A549 (cell line): ENCODE results near the gene PRSS50. TPM values are rescaled to one million over a fixed set of nuclear protein-coding genes. Genes with fewer than 3 reads are reported as not detected.

Experiments
- ATAC-seq, 2 experiments: fragments of 200-7000 bp in 1 of 2; fragments of >200 bp in 1 of 2; cut with Nextera tagmentation in 1 of 2; cut with Tn5 transposase in 1 of 2; 3 replicates each; pipeline versions ENCODE4 v1.8.0 to v1.9.1; 2018 to 2020; ENCODE audit warnings: mild to moderate bottlenecking in 1 of 2, moderate library complexity in 1 of 2
- CTCF ChIA-PET: fragments of 300-600 bp; sonication (Branson Sonifier 250); formaldehyde crosslinking; extraction: SDS; loops from one replicate; lab custom pipeline; 2021; ENCODE audit warnings: antibody characterized with exemption, inconsistent platforms; lab: Yijun Ruan, JAX
- POLR2A ChIA-PET: fragments of 350-600 bp; formaldehyde crosslinking; extraction: SDS; loops from one replicate; lab custom pipeline; 2021; ENCODE audit warnings: antibody characterized with exemption, inconsistent platforms; lab: Yijun Ruan, JAX
- DNase-seq, 2 experiments: peaks; one replicate each; pipeline versions ENCODE4 v3.0.0 to v3.0.0-alpha.2; 2011 to 2016; ENCODE audit warnings: low read depth in 1 of 2, low spot score in 1 of 2
- FAIRE-seq: peaks from 2 replicates; lab custom pipeline; 2011; peaks lifted over from hg19 to GRCh38; lab: Jason Lieb, UNC
- H3K27ac ChIP-seq, 2 experiments: fragments of >200 bp; sonication (Bioruptor Twin); formaldehyde crosslinking; 3 replicates each; pipeline ENCODE4 v1.5.1; 2016 to 2017
- H3K4me1 ChIP-seq: fragments of >200 bp; sonication (Bioruptor Twin); formaldehyde crosslinking; 3 replicates; pipeline ENCODE4 v1.6.1; 2016
- H3K4me2 ChIP-seq: fragments of >200 bp; sonication (Bioruptor Twin); formaldehyde crosslinking; 3 replicates; pipeline ENCODE4 v1.6.1; 2016
- H3K4me3 ChIP-seq: fragments of >200 bp; sonication (Bioruptor Twin); formaldehyde crosslinking; 3 replicates; pipeline ENCODE4 v1.5.1; 2016
- H3K9me3 ChIP-seq: fragments of >200 bp; sonication (Bioruptor Twin); formaldehyde crosslinking; 3 replicates; pipeline ENCODE4 v1.6.1; 2016
- BCL3 ChIP-seq: fragments of >200 bp; sonication (Bioruptor Twin); formaldehyde crosslinking; IDR thresholded peaks from 3 replicates; pipeline ENCODE4 v1.6.1; 2016
- BHLHE40 ChIP-seq: IDR thresholded peaks from 2 replicates; pipeline ENCODE4 v1.6.1; 2012; ENCODE audit warnings: low read depth, low read length, inconsistent platforms
- CHD2 ChIP-seq: fragments of 150-350 bp; IDR thresholded peaks from 2 replicates; pipeline ENCODE4 v1.6.1; 2014; ENCODE audit warnings: low read length; ENCODE audit not compliant: partially characterized antibody
- CHD4 ChIP-seq: fragments of 200-600 bp; sonication (generic); IDR thresholded peaks from 2 replicates; pipeline ENCODE4 v1.6.1; 2016; ENCODE audit warnings: antibody characterized with exemption, mild to moderate bottlenecking, borderline replicate concordance
- CTCF ChIP-seq: fragments of >200 bp; sonication (Bioruptor Twin); formaldehyde crosslinking; IDR thresholded peaks from 3 replicates; pipeline ENCODE4 v1.5.1; 2016
- E2F6 ChIP-seq: IDR thresholded peaks from 2 replicates; pipeline ENCODE4 v1.6.1; 2012; ENCODE audit warnings: low read depth, borderline replicate concordance
- EHMT2 ChIP-seq: fragments of 200-600 bp; sonication (generic); IDR thresholded peaks from 2 replicates; pipeline ENCODE4 v1.6.1; 2016; ENCODE audit warnings: antibody characterized with exemption, low read depth, mild to moderate bottlenecking, moderate library complexity
- ESRRA ChIP-seq: fragments of 150-350 bp; IDR thresholded peaks from 2 replicates; pipeline ENCODE4 v1.6.1; 2014; ENCODE audit warnings: mild to moderate bottlenecking, low read length, borderline replicate concordance
- FOXS1 ChIP-seq: fragments of 250-450 bp; sonication (Bioruptor Pico); IDR thresholded peaks from 2 replicates; pipeline ENCODE4 v1.5.0; 2020; ENCODE audit warnings: mild to moderate bottlenecking, moderate library complexity
- HDAC2 ChIP-seq: fragments of 200-600 bp; sonication (generic); IDR thresholded peaks from 2 replicates; pipeline ENCODE4 v1.6.1; 2016
- JUN ChIP-seq, 2 experiments: fragments of >200 bp; sonication (Bioruptor Twin); formaldehyde crosslinking; IDR thresholded peaks; 2 replicates in 1 of 2; 3 replicates in 1 of 2; pipeline ENCODE4 v1.6.1; 2016 to 2017
- JUNB ChIP-seq: fragments of >200 bp; sonication (Bioruptor Twin); formaldehyde crosslinking; IDR thresholded peaks from 2 replicates; pipeline ENCODE4 v1.6.1; 2016
- KDM1A ChIP-seq: fragments of 200-600 bp; sonication (generic); IDR thresholded peaks from 2 replicates; pipeline ENCODE4 v1.6.1; 2016; ENCODE audit warnings: low read depth, mild to moderate bottlenecking
- MAZ ChIP-seq: fragments of 150-350 bp; IDR thresholded peaks from 2 replicates; pipeline ENCODE4 v1.6.1; 2014; ENCODE audit warnings: antibody characterized with exemption, low read depth, low read length, borderline replicate concordance
- NPAS2 ChIP-seq: fragments of 250-450 bp; sonication (Bioruptor Pico); IDR thresholded peaks from 2 replicates; pipeline ENCODE4 v1.8.0; 2022; ENCODE audit warnings: mild to moderate bottlenecking, moderate library complexity, borderline replicate concordance
- PBX3 ChIP-seq: IDR thresholded peaks from 2 replicates; pipeline ENCODE4 v1.6.1; 2012
- PHF8 ChIP-seq: fragments of 200-600 bp; sonication (generic); IDR thresholded peaks from 2 replicates; pipeline ENCODE4 v1.6.1; 2016; ENCODE audit warnings: low read depth, mild to moderate bottlenecking, antibody characterized with exemption, moderate library complexity, borderline replicate concordance
- RAD21 ChIP-seq, 2 experiments: fragments of >200 bp in 1 of 2; sonication (Bioruptor Twin) in 1 of 2; formaldehyde crosslinking in 1 of 2; IDR thresholded peaks in 1 of 2; conservative IDR thresholded peaks in 1 of 2; 2 replicates in 1 of 2; 3 replicates in 1 of 2; pipeline ENCODE4 v1.6.1; 2012 to 2018; ENCODE audit warnings: inconsistent platforms in 1 of 2
- RARB ChIP-seq: fragments of 250-450 bp; sonication (Bioruptor Pico); IDR thresholded peaks from 2 replicates; pipeline ENCODE4 v1.8.0; 2021; ENCODE audit warnings: mild to moderate bottlenecking, moderate library complexity
- TFCP2L1 ChIP-seq: fragments of 250-450 bp; sonication (Bioruptor Pico); IDR thresholded peaks from 2 replicates; pipeline ENCODE4 v1.5.0; 2021; ENCODE audit warnings: mild to moderate bottlenecking
- USF2 ChIP-seq: fragments of 450-650 bp; IDR thresholded peaks from 2 replicates; pipeline ENCODE4 v1.6.1; 2014; ENCODE audit warnings: antibody characterized with exemption
- ZSCAN20 ChIP-seq: fragments of 250-450 bp; sonication (Bioruptor Pico); IDR thresholded peaks from 2 replicates; pipeline ENCODE4 v1.8.0; 2022; ENCODE audit warnings: mild to moderate bottlenecking, moderate library complexity
- WGBS: methylation state at CpG from one replicate; pipeline ENCODE4 v1.1.6; 2017; ENCODE audit errors: missing lambda C conversion rate; 5-methylcytosine and 5-hydroxymethylcytosine counted together
- polyA plus RNA-seq, 4 experiments: library from polyadenylated mRNA; depleted of rRNA in 3 of 4; stranded (reverse); fragments of >200 nt; fragmentation: RNase III in 1 of 4; extraction: RNeasy Plus Mini Kit Qiagen cat#74134 plus additional on column Dnase treatment in 1 of 4; gene quantifications; 2 replicates in 3 of 4; 3 replicates in 1 of 4; pipeline ENCODE4 v1.2.3, GENCODE V29; 2011 to 2017

The PRSS50 gene
- polyA plus RNA-seq, 2 of the 4 experiments (the other 2 are of a cell fraction): not detected

GRCh38 chr3:46685446-46685845, 32.2 kb downstream of the PRSS50 start:
- POLR2A ChIA-PET: no interaction called here
- 90% methylated on average over 2 of the region's 9 CpGs for WGBS

GRCh38 chr3:46684891-46685290, 32.8 kb downstream of the PRSS50 start:
- whole genome bisulfite sequencing: 100% methylated on average over 2 of the region's 2 CpGs
- no peaks in the 10 kb centered on the region for H3K4me1 ChIP-seq
- H3K9me3 ChIP-seq: no peaks in the 10 kb centered on the region
- no peak overlapping the region for H3K4me3 ChIP-seq
- no peak for DNase-seq
- no peak overlapping the region for H3K4me2 ChIP-seq
- TF ChIP-seq BHLHE40: no peak
- TF ChIP-seq NPAS2 (CRISPR knock-in tag): no peak
- H3K27ac ChIP-seq: no peak overlapping the region
- ATAC-seq: no peak
- POLR2A ChIA-PET: no interaction called here
- no peak for FAIRE-seq
- CTCF ChIA-PET: no interaction called here

More at GRCh38 chr3:46685446-46685845, 32.2 kb downstream of the PRSS50 start:
- FAIRE-seq: no peak
- Histone ChIP-seq H3K4me1 (peaks cover under 1% of the 10 kb centered on the region; the same call in 1 of the 3 replicates), H3K4me3 (no peak overlapping the region), H3K9me3 (no peaks in the 10 kb centered on the region), H3K4me2 (no peak overlapping the region), H3K27ac (no peak overlapping the region)
- TF ChIP-seq TFCP2L1 (CRISPR knock-in tag): no peak
- TF ChIP-seq ZSCAN20: no peak
- no peak for TF ChIP-seq FOXS1
- no peak for TF ChIP-seq RAD21 (conservative IDR thresholded peaks at IDR 0.05 in 1 of 2, IDR thresholded peaks at IDR 0.05 in 1 of 2)
- no peak for TF ChIP-seq CHD4
- no peak for TF ChIP-seq E2F6
- no peak for TF ChIP-seq CHD2
- TF ChIP-seq MAZ: no peak
- TF ChIP-seq JUN (IDR thresholded peaks at IDR 0.05): no peak
- no peak for TF ChIP-seq JUNB
- no peak for TF ChIP-seq PBX3
- no peak for TF ChIP-seq RARB (CRISPR knock-in tag)
- TF ChIP-seq ESRRA: no peak
- peak in 1 of 2 experiments; percentile 21; a peak in 1 of 6 replicates for ATAC-seq
- CTCF ChIA-PET: no interaction called here
- no peak for DNase-seq

GRCh38 chr3:46682974-46683373, 34.7 kb downstream of the PRSS50 start:
- WGBS: 100% methylated on average over 1 of the region's 11 CpGs

More at GRCh38 chr3:46682974-46683373, 34.7 kb downstream of the PRSS50 start:
- CTCF ChIA-PET: no interaction called here
- no peaks in the 10 kb centered on the region for H3K9me3 ChIP-seq
- no peak for FAIRE-seq
- H3K4me3 ChIP-seq: no peak overlapping the region
- no peak for ATAC-seq
- H3K27ac ChIP-seq: no peak overlapping the region
- TF ChIP-seq HDAC2: no peak
- TF ChIP-seq PHF8: no peak
- no peak for TF ChIP-seq CHD4
- no peak for TF ChIP-seq ESRRA
- TF ChIP-seq USF2: no peak
- TF ChIP-seq CTCF: no peak
- TF ChIP-seq KDM1A: no peak
- TF ChIP-seq CHD2: no peak
- TF ChIP-seq EHMT2: no peak
- TF ChIP-seq BCL3: no peak
- no peak for TF ChIP-seq BHLHE40
- no peak for TF ChIP-seq NPAS2 (CRISPR knock-in tag)
- DNase-seq: no peak
- H3K4me1 ChIP-seq: no peaks in the 10 kb centered on the region
- POLR2A ChIA-PET: no interaction called here
- no peak overlapping the region for H3K4me2 ChIP-seq
